ENCODE data around the gene CLCN5.

DNA sequence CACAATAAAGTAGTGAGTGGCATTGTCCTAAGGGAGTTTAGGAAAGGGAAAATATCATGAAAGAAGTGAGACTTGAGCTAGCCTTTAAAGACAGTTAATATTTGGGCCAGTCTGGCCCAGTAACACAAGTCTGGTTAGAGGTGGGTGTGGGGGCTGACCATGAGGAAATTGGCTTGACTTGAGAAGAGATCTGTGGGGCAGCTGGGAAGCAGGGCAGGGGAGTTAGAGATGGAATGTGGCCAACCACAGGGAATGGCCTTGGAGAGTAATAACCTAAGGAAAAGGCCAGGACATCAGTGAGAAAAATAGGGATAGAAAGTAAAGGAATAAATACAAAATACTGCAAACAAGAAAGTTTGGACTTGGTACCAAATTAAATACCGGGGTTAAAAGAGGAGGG lies 71.3 kb downstream of the CLCN5 start:
- TF ChIP-seq, protein P1, sequence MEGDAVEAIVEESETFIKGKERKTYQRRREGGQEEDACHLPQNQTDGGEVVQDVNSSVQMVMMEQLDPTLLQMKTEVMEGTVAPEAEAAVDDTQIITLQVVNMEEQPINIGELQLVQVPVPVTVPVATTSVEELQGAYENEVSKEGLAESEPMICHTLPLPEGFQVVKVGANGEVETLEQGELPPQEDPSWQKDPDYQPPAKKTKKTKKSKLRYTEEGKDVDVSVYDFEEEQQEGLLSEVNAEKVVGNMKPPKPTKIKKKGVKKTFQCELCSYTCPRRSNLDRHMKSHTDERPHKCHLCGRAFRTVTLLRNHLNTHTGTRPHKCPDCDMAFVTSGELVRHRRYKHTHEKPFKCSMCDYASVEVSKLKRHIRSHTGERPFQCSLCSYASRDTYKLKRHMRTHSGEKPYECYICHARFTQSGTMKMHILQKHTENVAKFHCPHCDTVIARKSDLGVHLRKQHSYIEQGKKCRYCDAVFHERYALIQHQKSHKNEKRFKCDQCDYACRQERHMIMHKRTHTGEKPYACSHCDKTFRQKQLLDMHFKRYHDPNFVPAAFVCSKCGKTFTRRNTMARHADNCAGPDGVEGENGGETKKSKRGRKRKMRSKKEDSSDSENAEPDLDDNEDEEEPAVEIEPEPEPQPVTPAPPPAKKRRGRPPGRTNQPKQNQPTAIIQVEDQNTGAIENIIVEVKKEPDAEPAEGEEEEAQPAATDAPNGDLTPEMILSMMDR (IDR thresholded peaks at IDR 0.05) = no peak
- TF ChIP-seq BHLHE40 (IDR thresholded peaks at IDR 0.05; ENCODE audit: low read depth, low read length) = no peak
- TF ChIP-seq, protein P2, sequence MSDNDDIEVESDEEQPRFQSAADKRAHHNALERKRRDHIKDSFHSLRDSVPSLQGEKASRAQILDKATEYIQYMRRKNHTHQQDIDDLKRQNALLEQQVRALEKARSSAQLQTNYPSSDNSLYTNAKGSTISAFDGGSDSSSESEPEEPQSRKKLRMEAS (IDR thresholded peaks at IDR 0.05) = no peak
- no peak for TF ChIP-seq EHMT2 (IDR thresholded peaks at IDR 0.05; ENCODE audit: low read depth)
- no peak for TF ChIP-seq NFE2L2 (conservative IDR thresholded peaks at IDR 0.05; ENCODE audit: low read length)
- TF ChIP-seq, protein P3, sequence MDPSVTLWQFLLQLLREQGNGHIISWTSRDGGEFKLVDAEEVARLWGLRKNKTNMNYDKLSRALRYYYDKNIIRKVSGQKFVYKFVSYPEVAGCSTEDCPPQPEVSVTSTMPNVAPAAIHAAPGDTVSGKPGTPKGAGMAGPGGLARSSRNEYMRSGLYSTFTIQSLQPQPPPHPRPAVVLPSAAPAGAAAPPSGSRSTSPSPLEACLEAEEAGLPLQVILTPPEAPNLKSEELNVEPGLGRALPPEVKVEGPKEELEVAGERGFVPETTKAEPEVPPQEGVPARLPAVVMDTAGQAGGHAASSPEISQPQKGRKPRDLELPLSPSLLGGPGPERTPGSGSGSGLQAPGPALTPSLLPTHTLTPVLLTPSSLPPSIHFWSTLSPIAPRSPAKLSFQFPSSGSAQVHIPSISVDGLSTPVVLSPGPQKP (IDR thresholded peaks at IDR 0.05; ENCODE audit: low read depth, low read length) = no peak
- TF ChIP-seq MAZ (IDR thresholded peaks at IDR 0.05; ENCODE audit: borderline replicate concordance, low read depth, low read length) = no peak
- no peak for TF ChIP-seq JUN (IDR thresholded peaks at IDR 0.05)
- TF ChIP-seq RAD21 (conservative IDR thresholded peaks at IDR 0.05 in 1 of 2, IDR thresholded peaks at IDR 0.05 in 1 of 2) = no peak
- no peak for TF ChIP-seq POLR2A (IDR thresholded peaks at IDR 0.05; ENCODE audit: low read length)
- TF ChIP-seq MYC (IDR thresholded peaks at IDR 0.05; ENCODE audit: borderline replicate concordance, low read length) = no peak

Data from A549 (cell line).